Panc1 (cell line): ENCODE data around the gene GBX1. TPM values are rescaled to one million over a fixed set of nuclear protein-coding genes. Genes with fewer than 3 reads are reported as not detected.

Experiments used
- ATAC-seq: fragments of 200-7000 bp; cut with Tn5 transposase; 2 replicates; pipeline ENCODE4 v1.9.1; 2020; ENCODE audit warnings: mild to moderate bottlenecking, moderate library complexity
- BruUV-seq: library from RNA; stranded (reverse); fragments of 400-500 nt; replicated peaks from 2 replicates; lab custom pipeline; 2021; lab: Mats Ljungman, UMichigan
- CTCF ChIA-PET: fragments of 300-600 bp; sonication (Branson Sonifier 250); formaldehyde crosslinking; loops from one replicate; lab custom pipeline; 2022; ENCODE audit warnings: antibody characterized with exemption; lab: Charles Lee
- POLR2A ChIA-PET: fragments of 300-600 bp; sonication (Branson Sonifier 250); formaldehyde crosslinking; loops from one replicate; lab custom pipeline; 2022; ENCODE audit warnings: antibody characterized with exemption; lab: Charles Lee
- DNase-seq: peaks from one replicate; pipeline ENCODE4 v3.0.0-alpha.2; 2010; ENCODE audit warnings: low read depth, low spot score
- H3K27ac ChIP-seq: 2 replicates; pipeline ENCODE4 v1.5.1; 2011; ENCODE audit warnings: mild to moderate bottlenecking, low read length, inconsistent platforms
- H3K27me3 ChIP-seq: fragments of 200-500 bp; sonication (Bioruptor generic); 2 replicates; pipeline ENCODE4 v1.6.0; 2014; ENCODE audit warnings: low read length, inconsistent platforms; ENCODE audit not compliant: control insufficient read depth, insufficient read depth
- H3K36me3 ChIP-seq: fragments of 200-500 bp; sonication (Bioruptor generic); 2 replicates; pipeline ENCODE4 v1.5.1; 2014; ENCODE audit warnings: inconsistent platforms, mild to moderate bottlenecking, low read length, moderate library complexity; ENCODE audit not compliant: control insufficient read depth, insufficient read depth
- H3K4me1 ChIP-seq: 2 replicates; pipeline ENCODE4 v1.5.1; 2011; ENCODE audit warnings: inconsistent platforms, mild to moderate bottlenecking, low read length, moderate library complexity; ENCODE audit not compliant: control insufficient read depth, insufficient read depth
- H3K4me3 ChIP-seq, 2 experiments: 2 replicates each; pipeline ENCODE4 v1.5.1; 2011 to 2012; ENCODE audit warnings: low read depth in 2 of 2, low read length in 2 of 2, mild to moderate bottlenecking in 2 of 2, inconsistent platforms in 1 of 2, moderate library complexity in 1 of 2
- H3K9me3 ChIP-seq: fragments of 200-500 bp; sonication (Bioruptor generic); 2 replicates; pipeline ENCODE4 v1.5.1; 2014; ENCODE audit warnings: low read depth, mild to moderate bottlenecking, inconsistent platforms, low read length, moderate library complexity; ENCODE audit not compliant: control insufficient read depth, insufficient read depth
- POLR2AphosphoS5 ChIP-seq: IDR thresholded peaks from 2 replicates; pipeline ENCODE4 v1.6.1; 2012; ENCODE audit warnings: mild to moderate bottlenecking, low read depth, low read length, moderate library complexity
- SIN3A ChIP-seq: IDR thresholded peaks from 2 replicates; pipeline ENCODE4 v1.6.1; 2012; ENCODE audit warnings: low read depth, mild to moderate bottlenecking, low read length, moderate library complexity, borderline replicate concordance; ENCODE audit not compliant: insufficient read depth
- TCF7L2 ChIP-seq: IDR thresholded peaks from 2 replicates; pipeline ENCODE4 v1.6.1; 2011; ENCODE audit warnings: mild to moderate bottlenecking, low read depth, low read length, inconsistent platforms
- in situ Hi-C: cut with HindIII; loops from 2 replicates; pipeline ENCODE4 v1.10.0; 2016; ENCODE audit warnings: low sequenced_read_pairs, low pct_unique_long_range_greater_than_20kb
- intact Hi-C: fragments of 100-400 bp; cut with micrococcal nuclease; formaldehyde crosslinking; loops from one replicate; pipeline ENCODE4 v1.10.0; 2022; ENCODE audit not compliant: unreplicated experiment
- total RNA-seq: library from RNA; stranded (reverse); gene quantifications from one replicate; pipeline ENCODE4 v1.2.1, GENCODE V29; 2021; ENCODE audit not compliant: unreplicated experiment
- TF ChIP-seq, protein P1 (sequence below): fragments of 450-650 bp; IDR thresholded peaks from 2 replicates; pipeline ENCODE4 v1.5.1; 2017; ENCODE audit warnings: mild to moderate bottlenecking
- TF ChIP-seq, protein P2 (sequence below), 2 experiments: IDR thresholded peaks; 2 replicates each; pipeline ENCODE4 v1.6.1; 2011 to 2012; ENCODE audit warnings: low read depth in 2 of 2, control low read depth in 1 of 2, low read length in 1 of 2, mild to moderate bottlenecking in 1 of 2, moderate library complexity in 1 of 2; ENCODE audit not compliant: insufficient read depth in 1 of 2

The GBX1 gene
- total RNA-seq, 1 experiment from 2014 or later = not detected

DNA sequence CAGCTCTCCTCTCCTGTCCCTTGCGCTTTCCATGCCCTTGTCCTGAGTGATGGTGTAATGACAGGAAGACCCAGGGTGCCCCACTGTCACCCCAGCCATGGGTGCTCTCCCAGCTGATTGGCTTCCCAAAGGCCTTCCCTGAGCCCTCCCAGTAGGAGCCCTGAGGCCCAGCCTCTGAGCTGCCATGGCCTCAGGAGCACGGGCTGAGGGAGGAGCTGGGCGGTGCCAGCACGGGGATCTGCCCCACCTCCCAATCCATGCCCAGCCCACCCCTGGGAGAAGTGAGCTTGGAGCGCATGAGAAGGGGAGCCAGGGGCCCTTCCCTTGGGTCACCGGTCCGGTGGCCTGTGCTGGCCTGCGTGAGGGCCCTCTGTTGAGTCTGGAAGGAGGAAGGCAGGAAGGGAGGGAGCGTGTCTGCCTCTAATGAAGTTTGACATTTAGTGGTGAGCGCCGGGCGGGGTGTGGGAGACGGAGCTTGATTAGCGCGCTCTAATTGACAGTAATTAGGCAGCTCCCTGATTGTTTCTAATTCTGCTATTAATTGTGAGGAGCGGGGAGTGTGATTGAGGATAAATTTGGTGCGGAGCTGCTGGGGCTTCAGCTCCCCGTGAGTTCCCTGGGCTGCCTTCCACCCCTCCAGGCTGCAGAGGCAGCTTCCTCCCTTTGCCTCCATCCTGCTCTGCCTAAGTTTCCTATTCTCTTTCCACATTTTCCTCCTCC, 28.3 kb downstream of the GBX1 start:
- Histone ChIP-seq H3K9me3 (no peaks in the 10 kb centered on the region), H3K4me1 (no peaks in the 10 kb centered on the region), H3K36me3 (peaks cover 5% of the 10 kb centered on the region), H3K4me3 (no peak overlapping the region), H3K27ac (no peak overlapping the region), H3K27me3 (no peaks in the 10 kb centered on the region)
- TF ChIP-seq, protein P1, sequence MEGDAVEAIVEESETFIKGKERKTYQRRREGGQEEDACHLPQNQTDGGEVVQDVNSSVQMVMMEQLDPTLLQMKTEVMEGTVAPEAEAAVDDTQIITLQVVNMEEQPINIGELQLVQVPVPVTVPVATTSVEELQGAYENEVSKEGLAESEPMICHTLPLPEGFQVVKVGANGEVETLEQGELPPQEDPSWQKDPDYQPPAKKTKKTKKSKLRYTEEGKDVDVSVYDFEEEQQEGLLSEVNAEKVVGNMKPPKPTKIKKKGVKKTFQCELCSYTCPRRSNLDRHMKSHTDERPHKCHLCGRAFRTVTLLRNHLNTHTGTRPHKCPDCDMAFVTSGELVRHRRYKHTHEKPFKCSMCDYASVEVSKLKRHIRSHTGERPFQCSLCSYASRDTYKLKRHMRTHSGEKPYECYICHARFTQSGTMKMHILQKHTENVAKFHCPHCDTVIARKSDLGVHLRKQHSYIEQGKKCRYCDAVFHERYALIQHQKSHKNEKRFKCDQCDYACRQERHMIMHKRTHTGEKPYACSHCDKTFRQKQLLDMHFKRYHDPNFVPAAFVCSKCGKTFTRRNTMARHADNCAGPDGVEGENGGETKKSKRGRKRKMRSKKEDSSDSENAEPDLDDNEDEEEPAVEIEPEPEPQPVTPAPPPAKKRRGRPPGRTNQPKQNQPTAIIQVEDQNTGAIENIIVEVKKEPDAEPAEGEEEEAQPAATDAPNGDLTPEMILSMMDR = no peak
- no peak for TF ChIP-seq POLR2AphosphoS5
- TF ChIP-seq TCF7L2 = no peak
- TF ChIP-seq, protein P2, sequence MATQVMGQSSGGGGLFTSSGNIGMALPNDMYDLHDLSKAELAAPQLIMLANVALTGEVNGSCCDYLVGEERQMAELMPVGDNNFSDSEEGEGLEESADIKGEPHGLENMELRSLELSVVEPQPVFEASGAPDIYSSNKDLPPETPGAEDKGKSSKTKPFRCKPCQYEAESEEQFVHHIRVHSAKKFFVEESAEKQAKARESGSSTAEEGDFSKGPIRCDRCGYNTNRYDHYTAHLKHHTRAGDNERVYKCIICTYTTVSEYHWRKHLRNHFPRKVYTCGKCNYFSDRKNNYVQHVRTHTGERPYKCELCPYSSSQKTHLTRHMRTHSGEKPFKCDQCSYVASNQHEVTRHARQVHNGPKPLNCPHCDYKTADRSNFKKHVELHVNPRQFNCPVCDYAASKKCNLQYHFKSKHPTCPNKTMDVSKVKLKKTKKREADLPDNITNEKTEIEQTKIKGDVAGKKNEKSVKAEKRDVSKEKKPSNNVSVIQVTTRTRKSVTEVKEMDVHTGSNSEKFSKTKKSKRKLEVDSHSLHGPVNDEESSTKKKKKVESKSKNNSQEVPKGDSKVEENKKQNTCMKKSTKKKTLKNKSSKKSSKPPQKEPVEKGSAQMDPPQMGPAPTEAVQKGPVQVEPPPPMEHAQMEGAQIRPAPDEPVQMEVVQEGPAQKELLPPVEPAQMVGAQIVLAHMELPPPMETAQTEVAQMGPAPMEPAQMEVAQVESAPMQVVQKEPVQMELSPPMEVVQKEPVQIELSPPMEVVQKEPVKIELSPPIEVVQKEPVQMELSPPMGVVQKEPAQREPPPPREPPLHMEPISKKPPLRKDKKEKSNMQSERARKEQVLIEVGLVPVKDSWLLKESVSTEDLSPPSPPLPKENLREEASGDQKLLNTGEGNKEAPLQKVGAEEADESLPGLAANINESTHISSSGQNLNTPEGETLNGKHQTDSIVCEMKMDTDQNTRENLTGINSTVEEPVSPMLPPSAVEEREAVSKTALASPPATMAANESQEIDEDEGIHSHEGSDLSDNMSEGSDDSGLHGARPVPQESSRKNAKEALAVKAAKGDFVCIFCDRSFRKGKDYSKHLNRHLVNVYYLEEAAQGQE (IDR thresholded peaks at IDR 0.05; ENCODE audit: insufficient read depth in 1 of 2, low read depth in 2 of 2, low read length in 1 of 2) = no peak
- TF ChIP-seq SIN3A = no peak
- 0 out of 2 replicates have a peak, but pooled peaks have one; percentile 39 for ATAC-seq
- no peak for DNase-seq
- in situ Hi-C loops (no loop called here), intact Hi-C loops (no loop called here)
- CTCF ChIA-PET = no interaction called here
- BruUV-seq = no TSS peak
- POLR2A ChIA-PET = interaction anchor here (0.6 kb wide), 1 partner anchor 132 kb away, joined by 6 read pairs; no protein-coding TSS in a partner anchor

DNA sequence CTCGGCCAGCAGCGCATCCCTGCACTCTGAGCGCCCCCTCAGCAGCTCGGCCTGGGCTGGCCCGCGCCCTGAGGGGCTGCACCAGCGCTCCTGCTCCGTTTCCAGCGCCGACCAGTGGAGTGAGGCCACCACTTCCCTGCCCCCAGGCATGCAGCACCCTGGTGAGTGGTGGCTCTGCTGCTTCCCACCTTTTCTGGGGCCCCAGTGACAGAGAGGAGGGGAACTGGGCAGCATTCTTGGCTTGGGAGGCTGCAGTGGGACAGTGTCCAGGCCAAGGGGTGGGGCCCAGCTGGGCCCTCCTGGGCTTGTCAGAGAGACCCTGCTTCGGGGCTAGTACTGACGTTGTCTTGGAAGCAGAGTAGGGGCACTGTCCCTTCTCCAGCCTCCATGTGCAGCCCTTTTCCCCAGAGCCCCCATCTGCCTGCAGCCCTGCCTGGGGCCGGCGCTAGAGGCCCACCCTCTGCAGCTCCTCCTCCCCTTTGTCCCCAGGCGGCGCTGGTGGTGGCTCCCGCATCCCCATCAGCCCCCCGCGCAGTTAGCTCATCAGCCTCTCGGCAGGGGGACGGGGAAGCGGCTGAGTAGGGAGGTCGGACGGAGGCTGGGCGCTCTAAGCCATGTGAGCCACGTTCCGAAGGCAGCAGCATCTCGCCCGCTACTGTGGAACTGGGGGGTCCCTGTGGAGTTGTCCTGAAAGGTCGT, 29.2 kb downstream of the GBX1 start:
- in situ Hi-C loops = no loop called here
- no peaks in the 10 kb centered on the region for H3K4me1 ChIP-seq
- ChIA-PET CTCF (no interaction called here), POLR2A (no interaction called here)
- H3K27ac ChIP-seq = no peak overlapping the region
- no peaks in the 10 kb centered on the region for H3K9me3 ChIP-seq
- TF ChIP-seq POLR2AphosphoS5 (no peak), SIN3A (no peak), TCF7L2 (no peak)
- TF ChIP-seq, protein P2 (IDR thresholded peaks at IDR 0.05; ENCODE audit: insufficient read depth in 1 of 2, low read depth in 2 of 2, low read length in 1 of 2) = no peak
- TF ChIP-seq, protein P1 = no peak
- intact Hi-C loops = no loop called here
- no peak overlapping the region for H3K4me3 ChIP-seq
- no peak for DNase-seq
- BruUV-seq = no TSS peak
- no peaks in the 10 kb centered on the region for H3K27me3 ChIP-seq
- no peak for ATAC-seq
- peaks cover 5% of the 10 kb centered on the region for H3K36me3 ChIP-seq
